ENCODE results near the gene TUBGCP6.

- TF ChIP-seq GATA2 (IDR thresholded peaks at IDR 0.05; ENCODE audit: low read depth, low read length) (no peak), GATA3 (IDR thresholded peaks at IDR 0.05; ENCODE audit: low read depth, low read length) (no peak)
Measured at GRCh38 chr22:50216684-50217520, 27.9 kb downstream of the TUBGCP6 start.
